Colonic mucosa (tissue), 4 donors: ENCODE measurements around the gene AKAP8L. TPM values are rescaled to one million over a fixed set of nuclear protein-coding genes. Genes with fewer than 3 reads are reported as not detected.

Source experiments
- DNase-seq: peaks from one replicate; pipeline ENCODE4 v3.0.0-alpha.2; 2020
- H3K27ac ChIP-seq: fragments of 200-600 bp; one replicate; pipeline ENCODE4 v1.8.0; 2021
- H3K27me3 ChIP-seq: fragments of 200-600 bp; one replicate; pipeline ENCODE4 v1.8.0; 2021
- H3K36me3 ChIP-seq: fragments of 200-600 bp; one replicate; pipeline ENCODE4 v1.8.0; 2021
- H3K4me1 ChIP-seq: fragments of 200-600 bp; one replicate; pipeline ENCODE4 v1.8.0; 2021; ENCODE audit warnings: mild to moderate bottlenecking
- H3K4me3 ChIP-seq: fragments of 200-600 bp; one replicate; pipeline ENCODE4 v1.8.0; 2021
- H3K9ac ChIP-seq, 2 donors: one replicate each; pipeline ENCODE4 v1.7.0; 2013; ENCODE audit warnings: control low read depth in 2 of 2, low read depth in 2 of 2, low read length in 2 of 2
- H3K9me3 ChIP-seq: fragments of 200-600 bp; one replicate; pipeline ENCODE4 v1.8.0; 2021
- CTCF ChIP-seq: fragments of 200-600 bp; IDR thresholded peaks from one replicate; pipeline ENCODE4 v1.8.0; 2022; ENCODE audit warnings: antibody characterized with exemption, mild to moderate bottlenecking
- intact Hi-C: fragments of 100-400 bp; cut with DNase I; formaldehyde crosslinking; loops from one replicate; pipeline ENCODE4 v1.14.1; 2022
- total RNA-seq, 2 donors: library from RNA; stranded (reverse); fragmentation: NEBNext Ultra II Directional in 1 of 2; extraction: Animal tissue kit (Norgen Biotek cat#: 25700) in 1 of 2; gene quantifications; one replicate each; pipeline ENCODE4 v1.2.1, GENCODE V29; 2021
- donor health status: healthy.
- donor health status: DM: no; HTN: no; CAD: no.
- donor health status: DM: no; HTN: no; CAD: no.

The AKAP8L gene
- total RNA-seq, 2 donors from 2014 or later = 63.5 to 70.2 TPM

- Histone ChIP-seq H3K4me1 (no peaks in the 10 kb centered on the region), H3K36me3 (peaks cover 25% of the 10 kb centered on the region), H3K4me3 (no peak overlapping the region), H3K9ac (no peak overlapping the region), H3K9me3 (no peaks in the 10 kb centered on the region), H3K27me3 (no peaks in the 10 kb centered on the region), H3K27ac (no peak overlapping the region)
- no peak for DNase-seq
- intact Hi-C loops = loop anchor here (10.0 kb wide), 1 partner anchor 110 kb away; no protein-coding TSS in a partner anchor
- no peak for TF ChIP-seq CTCF
Measured at GRCh38 chr19:15374796-15375440, 43.9 kb downstream of the AKAP8L start.

- no peak for TF ChIP-seq CTCF
- H3K4me3 ChIP-seq = no peak overlapping the region
- intact Hi-C loops = loop anchor here (10.0 kb wide), 1 partner anchor 109 kb away; no protein-coding TSS in a partner anchor
- no peak overlapping the region for H3K9ac ChIP-seq
- no peak for DNase-seq
- H3K27ac ChIP-seq = no peak overlapping the region
- H3K36me3 ChIP-seq = peaks cover 28% of the 10 kb centered on the region
- H3K9me3 ChIP-seq = no peaks in the 10 kb centered on the region
- no peaks in the 10 kb centered on the region for H3K4me1 ChIP-seq
- no peaks in the 10 kb centered on the region for H3K27me3 ChIP-seq
Measured at GRCh38 chr19:15374105-15374651, 44.6 kb downstream of the AKAP8L start.

GRCh38 chr19:15373644-15374043, 45.1 kb downstream of the AKAP8L start:
- DNase-seq = no peak
- Histone ChIP-seq H3K27me3 (no peaks in the 10 kb centered on the region), H3K4me1 (no peaks in the 10 kb centered on the region), H3K27ac (no peak overlapping the region), H3K9ac (no peak overlapping the region), H3K9me3 (no peaks in the 10 kb centered on the region), H3K4me3 (no peak overlapping the region), H3K36me3 (peaks cover 30% of the 10 kb centered on the region)
- TF ChIP-seq CTCF = no peak
- intact Hi-C loops = loop anchor here (10.0 kb wide), 1 partner anchor 109 kb away; no protein-coding TSS in a partner anchor

- Histone ChIP-seq H3K4me1 (no peaks in the 10 kb centered on the region), H3K9ac (no peak overlapping the region), H3K27me3 (no peaks in the 10 kb centered on the region), H3K27ac (no peak overlapping the region), H3K4me3 (no peak overlapping the region), H3K9me3 (no peaks in the 10 kb centered on the region), H3K36me3 (peaks cover 37% of the 10 kb centered on the region)
- intact Hi-C loops = loop anchor here (10.0 kb wide), 1 partner anchor 108 kb away; no protein-coding TSS in a partner anchor
- TF ChIP-seq CTCF = no peak
- no peak for DNase-seq
Measured at GRCh38 chr19:15372891-15373301, 45.9 kb downstream of the AKAP8L start.

GRCh38 chr19:15372470-15372869, 46.3 kb downstream of the AKAP8L start:
- intact Hi-C loops = loop anchor here (10.0 kb wide), 1 partner anchor 108 kb away; no protein-coding TSS in a partner anchor
- H3K36me3 ChIP-seq = peaks cover 39% of the 10 kb centered on the region
- TF ChIP-seq CTCF = no peak

More at GRCh38 chr19:15372470-15372869, 46.3 kb downstream of the AKAP8L start:
- Histone ChIP-seq H3K4me1 (no peaks in the 10 kb centered on the region), H3K27ac (no peak overlapping the region), H3K9me3 (no peaks in the 10 kb centered on the region), H3K9ac (no peak overlapping the region), H3K27me3 (no peaks in the 10 kb centered on the region), H3K4me3 (no peak overlapping the region)
- no peak for DNase-seq
